CD14-positive monocyte (primary cell): Measurements from ENCODE around the gene HOXA5. TPM values are rescaled to one million over a fixed set of nuclear protein-coding genes. Genes with fewer than 3 reads are reported as not detected.

Experiments used
- DNase-seq, 3 donors: peaks; one replicate each; pipeline ENCODE4 v3.0.0-alpha.2; 2011 to 2022
- H2AFZ ChIP-seq: 2 replicates; pipeline ENCODE4 v1.6.0; 2012; ENCODE audit warnings: mild to moderate bottlenecking, low read depth, low read length, inconsistent platforms; ENCODE audit not compliant: insufficient read depth, poor library complexity, severe bottlenecking
- H3K27ac ChIP-seq, 2 donors: 1 replicate in 1 of 2; 2 replicates in 1 of 2; pipeline ENCODE4 v1.5.1; 2012 to 2013; ENCODE audit warnings: low read length in 2 of 2, control low read depth in 1 of 2, inconsistent platforms in 1 of 2, low read depth in 1 of 2, mild to moderate bottlenecking in 1 of 2
- H3K27me3 ChIP-seq, 2 donors: one replicate each; pipeline versions ENCODE4 v1.6.0 to v1.6.1; 2011 to 2013; ENCODE audit warnings: low read length in 2 of 2; ENCODE audit not compliant: control insufficient read depth in 2 of 2, insufficient read depth in 2 of 2
- H3K36me3 ChIP-seq, 2 donors: replicated peaks in 1 of 2; 1 replicate in 1 of 2; 2 replicates in 1 of 2; pipeline versions ENCODE4 v1.5.1 to v1.6.1; 2012 to 2013; ENCODE audit warnings: low read length in 2 of 2, control low read depth in 1 of 2, inconsistent platforms in 1 of 2, mild to moderate bottlenecking in 1 of 2; ENCODE audit not compliant: insufficient read depth in 2 of 2, control insufficient read depth in 1 of 2
- H3K4me1 ChIP-seq, 2 donors: 1 replicate in 1 of 2; 2 replicates in 1 of 2; pipeline versions ENCODE4 v1.5.1 to v1.6.1; 2012 to 2013; ENCODE audit warnings: low read length in 2 of 2, control low read depth in 1 of 2, inconsistent platforms in 1 of 2, mild to moderate bottlenecking in 1 of 2, moderate library complexity in 1 of 2; ENCODE audit not compliant: insufficient read depth in 2 of 2, control insufficient read depth in 1 of 2
- H3K4me2 ChIP-seq: replicated peaks from 2 replicates; pipeline ENCODE3; 2012; ENCODE audit warnings: low read length, moderate library complexity, mild to moderate bottlenecking; ENCODE audit not compliant: poor library complexity, severe bottlenecking; ENCODE audit errors: extremely low read depth
- H3K4me3 ChIP-seq, 3 experiments: fragments of 200-600 bp in 1 of 3; sonication (generic) in 1 of 3; replicated peaks in 1 of 3; 1 replicate in 2 of 3; 2 replicates in 1 of 3; pipeline ENCODE4 v1.5.1; 2011 to 2013; ENCODE audit warnings: low read length in 3 of 3, mild to moderate bottlenecking in 3 of 3, control low read depth in 2 of 3, low read depth in 2 of 3, inconsistent platforms in 1 of 3, moderate library complexity in 1 of 3
- H3K79me2 ChIP-seq: 2 replicates; pipeline ENCODE4 v1.6.0; 2012; ENCODE audit warnings: mild to moderate bottlenecking, control low read depth, inconsistent platforms, low read length, moderate library complexity; ENCODE audit not compliant: insufficient read depth
- H3K9ac ChIP-seq: 2 replicates; pipeline ENCODE4 v1.6.0; 2017; ENCODE audit warnings: low read length, mild to moderate bottlenecking; ENCODE audit not compliant: insufficient read depth, poor library complexity, severe bottlenecking
- H3K9me3 ChIP-seq, 2 donors: replicated peaks in 1 of 2; 1 replicate in 1 of 2; 2 replicates in 1 of 2; pipeline versions ENCODE4 v1.5.1 to v1.6.1; 2012 to 2013; ENCODE audit warnings: low read length in 2 of 2, control low read depth in 1 of 2; ENCODE audit not compliant: control insufficient read depth in 1 of 2, insufficient read depth in 1 of 2
- H4K20me1 ChIP-seq: 2 replicates; pipeline ENCODE4 v1.6.0; 2012; ENCODE audit warnings: mild to moderate bottlenecking, low read length, control low read depth, moderate library complexity; ENCODE audit not compliant: insufficient read depth
- H3K27ac Mint-ChIP-seq, 7 donors: one replicate each; pipeline ENCODE4 v1.8.0; 2020; ENCODE audit warnings: mild to moderate bottlenecking in 7 of 7, mixed read lengths in 7 of 7, moderate library complexity in 6 of 7, inconsistent platforms in 2 of 7
- H3K27me3 Mint-ChIP-seq, 3 donors: one replicate each; pipeline ENCODE4 v1.8.0; 2021 to 2022; ENCODE audit warnings: low read depth in 3 of 3, mild to moderate bottlenecking in 3 of 3, mixed read lengths in 3 of 3, moderate library complexity in 3 of 3, inconsistent platforms in 1 of 3
- H3K36me3 Mint-ChIP-seq, 2 donors: one replicate each; pipeline ENCODE4 v1.8.0; 2020; ENCODE audit warnings: mixed read lengths in 2 of 2, inconsistent platforms in 1 of 2, mild to moderate bottlenecking in 1 of 2
- H3K4me1 Mint-ChIP-seq: one replicate; pipeline ENCODE4 v1.8.0; 2020; ENCODE audit warnings: mild to moderate bottlenecking, mixed read lengths
- H3K4me3 Mint-ChIP-seq, 2 donors: one replicate each; pipeline ENCODE4 v1.8.0; 2020; ENCODE audit warnings: mild to moderate bottlenecking in 2 of 2, mixed read lengths in 2 of 2, moderate library complexity in 1 of 2
- H3K9me3 Mint-ChIP-seq, 7 donors: one replicate each; pipeline ENCODE4 v1.8.0; 2020 to 2022; ENCODE audit warnings: mixed read lengths in 7 of 7, mild to moderate bottlenecking in 6 of 7, moderate library complexity in 6 of 7, inconsistent platforms in 2 of 7
- CTCF ChIP-seq: fragments of 200-600 bp; IDR thresholded peaks from one replicate; pipeline ENCODE4 v1.8.0; 2022; ENCODE audit warnings: antibody characterized with exemption, mild to moderate bottlenecking
- WGBS: methylation state at CpG from one replicate; pipeline ENCODE4 v1.1.5; 2013; ENCODE audit warnings: missing lambda C conversion rate; ENCODE audit not compliant: insufficient coverage; 5-methylcytosine and 5-hydroxymethylcytosine counted together
- intact Hi-C, 2 donors: fragments of 100-400 bp; cut with micrococcal nuclease; formaldehyde crosslinking; loops; one replicate each; pipeline versions ENCODE4 v1.15.0 to v1.15.1; 2023
- polyA plus RNA-seq, 3 donors: library from polyadenylated mRNA; depleted of rRNA in 1 of 3; unstranded in 2 of 3; stranded (reverse) in 1 of 3; fragments of 300-500 nt in 2 of 3; fragments of >200 nt in 1 of 3; fragmentation: Illumina TruSeq in 2 of 3; gene quantifications; 1 replicate in 2 of 3; 2 replicates in 1 of 3; pipeline ENCODE4 v1.2.3, GENCODE V29; 2012 to 2021

The HOXA5 gene
- polyA plus RNA-seq, 3 donors: 0.85 to 3.0 (median 1.8) TPM

DNA sequence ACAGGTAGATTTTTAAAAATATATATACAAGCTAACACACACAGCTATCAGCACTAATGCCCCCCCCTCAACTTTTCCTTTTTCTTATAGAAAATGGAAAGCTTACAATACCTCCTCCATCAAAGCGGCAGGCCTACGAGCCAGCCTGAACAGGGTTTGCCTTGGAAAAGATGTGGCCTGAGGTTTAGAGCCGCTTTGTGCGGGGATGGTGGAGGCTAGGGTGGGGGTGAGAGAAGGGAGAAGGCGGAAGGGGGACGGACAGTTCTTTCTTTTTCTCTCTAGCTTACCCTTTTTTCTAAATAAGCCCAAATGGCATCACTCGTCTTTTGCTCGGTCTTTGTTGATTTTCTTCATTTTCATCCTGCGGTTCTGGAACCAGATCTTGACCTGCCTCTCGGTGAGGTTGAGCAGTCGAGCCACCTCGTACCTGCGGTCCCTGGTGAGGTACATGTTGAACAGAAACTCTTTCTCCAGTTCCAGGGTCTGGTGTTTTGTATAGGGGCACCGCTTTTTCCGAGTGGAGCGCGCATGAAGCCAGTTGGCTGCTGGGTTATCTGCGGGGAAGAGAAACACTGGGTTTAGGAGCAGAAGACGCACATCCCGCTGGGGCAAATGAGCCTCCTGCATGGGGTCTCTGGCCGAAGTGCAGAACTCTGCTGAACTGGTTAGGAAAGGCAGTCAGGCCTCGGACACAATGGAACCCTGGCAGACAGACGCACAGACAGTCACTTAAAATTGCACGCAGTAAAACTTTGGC lies 20.0 kb upstream of the HOXA5 start:
- 5% methylated on average over 15 of the region's 24 CpGs for WGBS
- Histone ChIP-seq H3K9me3 (peaks cover 18 to 36% of the 10 kb centered on the region in 2 donors), H3K27me3 (peaks cover 57 to 92% of the 10 kb centered on the region in 2 donors), H3K27ac (no peak overlapping the region), H3K36me3 (no peaks in the 10 kb centered on the region), H3K4me1 (peaks cover 71 to 86% of the 10 kb centered on the region in 2 donors), H3K4me2 (peak overlapping the region; percentile 69), H4K20me1 (no peaks in the 10 kb centered on the region), H3K4me3 (peak overlapping the region in 1 of 3 experiments; percentile 74), H3K9ac (no peak overlapping the region), H3K79me2 (peaks cover 7% of the 10 kb centered on the region), H2AFZ (peak overlapping the region; percentile 79)
- Mint-ChIP-seq H3K36me3 (peaks cover 18 to 36% of the 10 kb centered on the region in 2 donors), H3K9me3 (peaks cover 3 to 46% (median 35%) of the 10 kb centered on the region in 7 donors), H3K4me1 (peaks cover 67% of the 10 kb centered on the region), H3K4me3 (peak overlapping the region; percentile 72 to 92), H3K27ac (peak overlapping the region in 2 of 7 donors; percentile 37 to 57), H3K27me3 (peaks cover 84 to 93% (median 86%) of the 10 kb centered on the region in 3 donors)
- no peak for TF ChIP-seq CTCF
- DNase-seq: no peak
- intact Hi-C loops: loop anchor here (5.0 to 10.0 kb wide), 4 partner anchors 309 to 796 kb away; no protein-coding TSS in a partner anchor

- Mint-ChIP-seq H3K27ac (no peak overlapping the region), H3K27me3 (peaks cover 84 to 93% (median 86%) of the 10 kb centered on the region in 3 donors), H3K9me3 (peaks cover 3 to 47% (median 35%) of the 10 kb centered on the region in 7 donors), H3K4me1 (peaks cover 69% of the 10 kb centered on the region), H3K36me3 (peaks cover 16 to 38% of the 10 kb centered on the region in 2 donors), H3K4me3 (peak overlapping the region in 1 of 2 donors; percentile 92)
- TF ChIP-seq CTCF: no peak
- WGBS: no CpG with 5 or more reads among the region's 7 CpGs
- peaks cover 68 to 84% of the 10 kb centered on the region in 2 donors for H3K4me1 ChIP-seq
- peak overlapping the region in 1 of 3 experiments; percentile 74 for H3K4me3 ChIP-seq
- no peak overlapping the region for H2AFZ ChIP-seq
- no peaks in the 10 kb centered on the region for H3K36me3 ChIP-seq
- intact Hi-C loops: loop anchor here (5.0 to 10.0 kb wide), 4 partner anchors 308 to 795 kb away; no protein-coding TSS in a partner anchor
- DNase-seq: no peak
- peak overlapping the region; percentile 69 for H3K4me2 ChIP-seq
- no peak overlapping the region for H3K9ac ChIP-seq
- peaks cover 57 to 92% of the 10 kb centered on the region in 2 donors for H3K27me3 ChIP-seq
- H3K79me2 ChIP-seq: peaks cover 7% of the 10 kb centered on the region
- no peak overlapping the region for H3K27ac ChIP-seq
- H3K9me3 ChIP-seq: peaks cover 18 to 39% of the 10 kb centered on the region in 2 donors
- no peaks in the 10 kb centered on the region for H4K20me1 ChIP-seq
Measured at GRCh38 chr7:27162561-27163287, 19.2 kb upstream of the HOXA5 start.
